ENCODE results near the gene MINDY2. TPM values are rescaled to one million over a fixed set of nuclear protein-coding genes. Genes with fewer than 3 reads are reported as not detected.

The MINDY2 gene
- total and polyA plus RNA-seq, 9 of the 15 experiments (the other 6 are each of a cell fraction or from before 2014, with no cell fraction given) = 2.4 to 15.3 (median 7.2) TPM

DNA sequence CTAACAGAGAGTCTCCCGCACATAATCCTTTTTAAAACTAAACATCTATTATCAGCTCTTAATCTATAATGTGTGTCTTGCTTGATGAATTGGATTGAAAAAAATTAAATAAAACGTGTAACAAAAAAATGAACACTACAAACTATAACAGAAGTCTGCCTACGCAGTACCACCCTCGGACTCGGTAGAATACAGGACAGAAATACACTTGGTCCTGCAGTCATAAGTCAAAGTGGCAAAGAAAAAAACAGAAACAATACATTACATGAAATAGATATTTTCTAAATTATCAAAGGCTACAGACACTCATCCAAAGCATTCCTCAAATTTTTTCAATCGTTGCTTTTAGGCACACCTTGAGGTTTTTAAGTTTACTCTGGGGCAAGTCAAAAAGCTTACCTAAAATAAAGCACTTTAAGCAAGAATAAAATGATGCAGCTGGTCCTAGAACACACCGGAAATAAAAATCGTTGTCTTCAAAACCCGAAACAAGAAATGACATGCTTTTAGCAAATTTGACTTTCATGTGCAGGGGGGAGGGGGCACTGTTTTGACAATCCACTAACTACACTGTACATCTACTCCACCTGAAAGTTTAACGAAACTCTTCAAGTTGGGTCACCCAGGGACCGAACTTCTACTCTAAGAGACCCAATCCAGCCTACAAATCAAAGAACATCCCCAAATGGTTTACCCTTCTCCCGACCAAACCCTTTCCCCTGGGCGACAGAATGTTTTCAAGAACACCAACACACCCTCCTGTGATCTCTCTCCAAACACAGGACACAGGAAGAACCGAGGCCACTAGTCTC, 22.9 kb upstream of the MINDY2 start:
- Histone ChIP-seq H3K4me3 (peak overlapping the region; percentile 89), H3K27me3 (ENCODE audit: control insufficient read depth in 2 of 2, insufficient read depth in 2 of 2, low read length in 2 of 2) (no peaks in the 10 kb centered on the region), H3K79me2 (ENCODE audit: control insufficient read depth, insufficient read depth, low read length) (peaks cover 64% of the 10 kb centered on the region), H3K9me3 (replicated peaks; ENCODE audit: control insufficient read depth, insufficient read depth, low read depth, low read length) (no peaks in the 10 kb centered on the region), H3K9me1 (ENCODE audit: control insufficient read depth, insufficient read depth, low read length) (no peaks in the 10 kb centered on the region), H2AFZ (ENCODE audit: low read depth, low read length) (peak overlapping the region; percentile 88; the same call in 1 of the 2 replicates), H3K9ac (ENCODE audit: insufficient read depth in 1 of 2, low read depth in 2 of 2, low read length in 2 of 2) (peak overlapping the region; percentile 79 to 99), H3K4me2 (ENCODE audit: insufficient read depth, low read length) (peak overlapping the region; percentile 94), H4K20me1 (replicated peaks; ENCODE audit: control insufficient read depth, insufficient read depth, low read length) (peaks cover 5% of the 10 kb centered on the region; the same call in 1 of the 2 replicates), H3K4me1 (replicated peaks in 1 of 2; ENCODE audit: control insufficient read depth in 2 of 2, insufficient read depth in 2 of 2, low read length in 2 of 2) (peaks cover 5 to 10% of the 10 kb centered on the region in 2 experiments; a peak in 4 of 5 replicates), H3K27ac (ENCODE audit: extremely low read depth, low read depth, low read length) (peak overlapping the region; percentile 92), H3K36me3 (ENCODE audit: control insufficient read depth, insufficient read depth, low read length) (no peaks in the 10 kb centered on the region; the same call in 2 of the 3 replicates)
- TSS peak; percentile 41 for BruUV-seq (replicated peaks)
- in situ Hi-C loops (cut with MboI) = loop anchor here (10.0 kb wide), 1 partner anchor 313 kb away; the partner anchor contains the start of gene LIPC
- FAIRE-seq (peak; percentile 58), DNase-seq (ENCODE audit: extremely low read depth in 1 of 4, low spot score in 3 of 4) (no peak), ATAC-seq (peak; percentile 12)
- intact Hi-C loops (cut with micrococcal nuclease) = loop anchor here (5.0 kb wide), 1 partner anchor 201 kb away; no protein-coding TSS in a partner anchor
- WGBS (ENCODE audit: insufficient coverage, low coverage, missing lambda C conversion rate) = under 1% methylated on average over 14 of the region's 14 CpGs
- CTCF ChIA-PET (ENCODE audit: low intra/inter-chr PET ratio) = no interaction called here
- POLR2A ChIA-PET = interaction anchor here (1.6 kb wide), 2 partner anchors 10 to 23 kb away, joined by 5 to 7 read pairs; partner anchors contain the start of gene MINDY2
- TF ChIP-seq, protein P1, sequence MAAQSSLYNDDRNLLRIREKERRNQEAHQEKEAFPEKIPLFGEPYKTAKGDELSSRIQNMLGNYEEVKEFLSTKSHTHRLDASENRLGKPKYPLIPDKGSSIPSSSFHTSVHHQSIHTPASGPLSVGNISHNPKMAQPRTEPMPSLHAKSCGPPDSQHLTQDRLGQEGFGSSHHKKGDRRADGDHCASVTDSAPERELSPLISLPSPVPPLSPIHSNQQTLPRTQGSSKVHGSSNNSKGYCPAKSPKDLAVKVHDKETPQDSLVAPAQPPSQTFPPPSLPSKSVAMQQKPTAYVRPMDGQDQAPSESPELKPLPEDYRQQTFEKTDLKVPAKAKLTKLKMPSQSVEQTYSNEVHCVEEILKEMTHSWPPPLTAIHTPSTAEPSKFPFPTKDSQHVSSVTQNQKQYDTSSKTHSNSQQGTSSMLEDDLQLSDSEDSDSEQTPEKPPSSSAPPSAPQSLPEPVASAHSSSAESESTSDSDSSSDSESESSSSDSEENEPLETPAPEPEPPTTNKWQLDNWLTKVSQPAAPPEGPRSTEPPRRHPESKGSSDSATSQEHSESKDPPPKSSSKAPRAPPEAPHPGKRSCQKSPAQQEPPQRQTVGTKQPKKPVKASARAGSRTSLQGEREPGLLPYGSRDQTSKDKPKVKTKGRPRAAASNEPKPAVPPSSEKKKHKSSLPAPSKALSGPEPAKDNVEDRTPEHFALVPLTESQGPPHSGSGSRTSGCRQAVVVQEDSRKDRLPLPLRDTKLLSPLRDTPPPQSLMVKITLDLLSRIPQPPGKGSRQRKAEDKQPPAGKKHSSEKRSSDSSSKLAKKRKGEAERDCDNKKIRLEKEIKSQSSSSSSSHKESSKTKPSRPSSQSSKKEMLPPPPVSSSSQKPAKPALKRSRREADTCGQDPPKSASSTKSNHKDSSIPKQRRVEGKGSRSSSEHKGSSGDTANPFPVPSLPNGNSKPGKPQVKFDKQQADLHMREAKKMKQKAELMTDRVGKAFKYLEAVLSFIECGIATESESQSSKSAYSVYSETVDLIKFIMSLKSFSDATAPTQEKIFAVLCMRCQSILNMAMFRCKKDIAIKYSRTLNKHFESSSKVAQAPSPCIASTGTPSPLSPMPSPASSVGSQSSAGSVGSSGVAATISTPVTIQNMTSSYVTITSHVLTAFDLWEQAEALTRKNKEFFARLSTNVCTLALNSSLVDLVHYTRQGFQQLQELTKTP (IDR thresholded peaks at IDR 0.05; ENCODE audit: low read depth in 1 of 2, partially characterized antibody in 2 of 2) = peak in 1 of 2 experiments; percentile 49
- TF ChIP-seq, protein P2, sequence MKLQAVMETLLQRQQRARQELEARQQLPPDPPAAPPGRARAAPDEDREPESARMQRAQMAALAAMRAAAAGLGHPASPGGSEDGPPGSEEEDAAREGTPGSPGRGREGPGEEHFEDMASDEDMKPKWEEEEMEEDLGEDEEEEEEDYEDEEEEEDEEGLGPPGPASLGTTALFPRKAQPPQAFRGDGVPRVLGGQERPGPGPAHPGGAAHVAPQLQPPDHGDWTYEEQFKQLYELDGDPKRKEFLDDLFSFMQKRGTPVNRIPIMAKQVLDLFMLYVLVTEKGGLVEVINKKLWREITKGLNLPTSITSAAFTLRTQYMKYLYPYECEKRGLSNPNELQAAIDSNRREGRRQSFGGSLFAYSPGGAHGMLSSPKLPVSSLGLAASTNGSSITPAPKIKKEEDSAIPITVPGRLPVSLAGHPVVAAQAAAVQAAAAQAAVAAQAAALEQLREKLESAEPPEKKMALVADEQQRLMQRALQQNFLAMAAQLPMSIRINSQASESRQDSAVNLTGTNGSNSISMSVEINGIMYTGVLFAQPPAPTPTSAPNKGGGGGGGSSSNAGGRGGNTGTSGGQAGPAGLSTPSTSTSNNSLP (IDR thresholded peaks at IDR 0.05; ENCODE audit: borderline replicate concordance, low read depth, low read length) = no peak
- TF ChIP-seq, protein P3, sequence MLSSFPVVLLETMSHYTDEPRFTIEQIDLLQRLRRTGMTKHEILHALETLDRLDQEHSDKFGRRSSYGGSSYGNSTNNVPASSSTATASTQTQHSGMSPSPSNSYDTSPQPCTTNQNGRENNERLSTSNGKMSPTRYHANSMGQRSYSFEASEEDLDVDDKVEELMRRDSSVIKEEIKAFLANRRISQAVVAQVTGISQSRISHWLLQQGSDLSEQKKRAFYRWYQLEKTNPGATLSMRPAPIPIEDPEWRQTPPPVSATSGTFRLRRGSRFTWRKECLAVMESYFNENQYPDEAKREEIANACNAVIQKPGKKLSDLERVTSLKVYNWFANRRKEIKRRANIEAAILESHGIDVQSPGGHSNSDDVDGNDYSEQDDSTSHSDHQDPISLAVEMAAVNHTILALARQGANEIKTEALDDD (IDR thresholded peaks at IDR 0.05) = peak; percentile 48; the same call in 1 of the 2 replicates
- TF ChIP-seq, protein P4, sequence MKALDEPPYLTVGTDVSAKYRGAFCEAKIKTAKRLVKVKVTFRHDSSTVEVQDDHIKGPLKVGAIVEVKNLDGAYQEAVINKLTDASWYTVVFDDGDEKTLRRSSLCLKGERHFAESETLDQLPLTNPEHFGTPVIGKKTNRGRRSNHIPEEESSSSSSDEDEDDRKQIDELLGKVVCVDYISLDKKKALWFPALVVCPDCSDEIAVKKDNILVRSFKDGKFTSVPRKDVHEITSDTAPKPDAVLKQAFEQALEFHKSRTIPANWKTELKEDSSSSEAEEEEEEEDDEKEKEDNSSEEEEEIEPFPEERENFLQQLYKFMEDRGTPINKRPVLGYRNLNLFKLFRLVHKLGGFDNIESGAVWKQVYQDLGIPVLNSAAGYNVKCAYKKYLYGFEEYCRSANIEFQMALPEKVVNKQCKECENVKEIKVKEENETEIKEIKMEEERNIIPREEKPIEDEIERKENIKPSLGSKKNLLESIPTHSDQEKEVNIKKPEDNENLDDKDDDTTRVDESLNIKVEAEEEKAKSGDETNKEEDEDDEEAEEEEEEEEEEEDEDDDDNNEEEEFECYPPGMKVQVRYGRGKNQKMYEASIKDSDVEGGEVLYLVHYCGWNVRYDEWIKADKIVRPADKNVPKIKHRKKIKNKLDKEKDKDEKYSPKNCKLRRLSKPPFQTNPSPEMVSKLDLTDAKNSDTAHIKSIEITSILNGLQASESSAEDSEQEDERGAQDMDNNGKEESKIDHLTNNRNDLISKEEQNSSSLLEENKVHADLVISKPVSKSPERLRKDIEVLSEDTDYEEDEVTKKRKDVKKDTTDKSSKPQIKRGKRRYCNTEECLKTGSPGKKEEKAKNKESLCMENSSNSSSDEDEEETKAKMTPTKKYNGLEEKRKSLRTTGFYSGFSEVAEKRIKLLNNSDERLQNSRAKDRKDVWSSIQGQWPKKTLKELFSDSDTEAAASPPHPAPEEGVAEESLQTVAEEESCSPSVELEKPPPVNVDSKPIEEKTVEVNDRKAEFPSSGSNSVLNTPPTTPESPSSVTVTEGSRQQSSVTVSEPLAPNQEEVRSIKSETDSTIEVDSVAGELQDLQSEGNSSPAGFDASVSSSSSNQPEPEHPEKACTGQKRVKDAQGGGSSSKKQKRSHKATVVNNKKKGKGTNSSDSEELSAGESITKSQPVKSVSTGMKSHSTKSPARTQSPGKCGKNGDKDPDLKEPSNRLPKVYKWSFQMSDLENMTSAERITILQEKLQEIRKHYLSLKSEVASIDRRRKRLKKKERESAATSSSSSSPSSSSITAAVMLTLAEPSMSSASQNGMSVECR (CRISPR knock-in tag; IDR thresholded peaks at IDR 0.05) = peak; percentile 55; the same call in 1 of the 2 replicates
- TF ChIP-seq KAT8 (IDR thresholded peaks at IDR 0.05; ENCODE audit: low read depth) (no peak), HDAC8 (tag; IDR thresholded peaks at IDR 0.05) (no peak), HDAC1 (IDR thresholded peaks at IDR 0.05) (peak in 1 of 2 experiments; percentile 79; a peak in 2 of 4 replicates)

Measured in K562 (cell line).